Measurements from ENCODE around the gene LST1.

Gene LST1

GRCh38 chr6:31578184-31579118 is 7.6 kb upstream of the LST1 start:
- DNase-seq (ENCODE audit: extremely low read depth, insufficient read length) = no peak
- Histone ChIP-seq H3K4me3 (replicated peaks; ENCODE audit: low read depth, low read length) (peak overlapping the region; percentile 90), H3K27me3 (replicated peaks; ENCODE audit: control insufficient read depth, insufficient read depth, low read length) (no peaks in the 10 kb centered on the region), H3K36me3 (ENCODE audit: control insufficient read depth, insufficient read depth, low read length) (peaks cover 11% of the 10 kb centered on the region)
- TF ChIP-seq CTCF (IDR thresholded peaks at IDR 0.05; ENCODE audit: insufficient read depth, low read length, poor library complexity, severe bottlenecking) = no peak

- Histone ChIP-seq H3K27me3 (replicated peaks; ENCODE audit: control insufficient read depth, insufficient read depth, low read length) (no peaks in the 10 kb centered on the region), H3K4me3 (replicated peaks; ENCODE audit: low read depth, low read length) (peak overlapping the region; percentile 90), H3K36me3 (ENCODE audit: control insufficient read depth, insufficient read depth, low read length) (peaks cover 11% of the 10 kb centered on the region)
- DNase-seq (ENCODE audit: extremely low read depth, insufficient read length) = no peak
- TF ChIP-seq CTCF (IDR thresholded peaks at IDR 0.05; ENCODE audit: insufficient read depth, low read length, poor library complexity, severe bottlenecking) = no peak
Measured at GRCh38 chr6:31579119-31579505, 7.0 kb upstream of the LST1 start.

GRCh38 chr6:31579546-31580437 is 6.3 kb upstream of the LST1 start:
- TF ChIP-seq CTCF (IDR thresholded peaks at IDR 0.05; ENCODE audit: insufficient read depth, low read length, poor library complexity, severe bottlenecking) = no peak
- H3K4me3 ChIP-seq (replicated peaks; ENCODE audit: low read depth, low read length) = peak overlapping the region; percentile 69
- peaks cover 11% of the 10 kb centered on the region for H3K36me3 ChIP-seq (ENCODE audit: control insufficient read depth, insufficient read depth, low read length)
- H3K27me3 ChIP-seq (replicated peaks; ENCODE audit: control insufficient read depth, insufficient read depth, low read length) = no peaks in the 10 kb centered on the region
- no peak for DNase-seq (ENCODE audit: extremely low read depth, insufficient read length)

GRCh38 chr6:31580438-31580740 is 5.7 kb upstream of the LST1 start:
- TF ChIP-seq CTCF (IDR thresholded peaks at IDR 0.05; ENCODE audit: insufficient read depth, low read length, poor library complexity, severe bottlenecking) = no peak
- Histone ChIP-seq H3K4me3 (replicated peaks; ENCODE audit: low read depth, low read length) (peak overlapping the region; percentile 69), H3K36me3 (ENCODE audit: control insufficient read depth, insufficient read depth, low read length) (peaks cover 11% of the 10 kb centered on the region), H3K27me3 (replicated peaks; ENCODE audit: control insufficient read depth, insufficient read depth, low read length) (no peaks in the 10 kb centered on the region)
- no peak for DNase-seq (ENCODE audit: extremely low read depth, insufficient read length)

- peak; percentile 89 for DNase-seq (ENCODE audit: extremely low read depth, insufficient read length)
- Histone ChIP-seq H3K4me3 (replicated peaks; ENCODE audit: low read depth, low read length) (peak overlapping the region; percentile 69), H3K27me3 (replicated peaks; ENCODE audit: control insufficient read depth, insufficient read depth, low read length) (no peaks in the 10 kb centered on the region), H3K36me3 (ENCODE audit: control insufficient read depth, insufficient read depth, low read length) (peaks cover 11% of the 10 kb centered on the region)
- peak; percentile 92 for TF ChIP-seq CTCF (IDR thresholded peaks at IDR 0.05; ENCODE audit: insufficient read depth, low read length, poor library complexity, severe bottlenecking)
Measured at GRCh38 chr6:31580807-31581433, 5.2 kb upstream of the LST1 start.

Measured in GM06990 (cell line).